ENCODE data around the gene MYBPC3.

MYBPC3 gene

DNA sequence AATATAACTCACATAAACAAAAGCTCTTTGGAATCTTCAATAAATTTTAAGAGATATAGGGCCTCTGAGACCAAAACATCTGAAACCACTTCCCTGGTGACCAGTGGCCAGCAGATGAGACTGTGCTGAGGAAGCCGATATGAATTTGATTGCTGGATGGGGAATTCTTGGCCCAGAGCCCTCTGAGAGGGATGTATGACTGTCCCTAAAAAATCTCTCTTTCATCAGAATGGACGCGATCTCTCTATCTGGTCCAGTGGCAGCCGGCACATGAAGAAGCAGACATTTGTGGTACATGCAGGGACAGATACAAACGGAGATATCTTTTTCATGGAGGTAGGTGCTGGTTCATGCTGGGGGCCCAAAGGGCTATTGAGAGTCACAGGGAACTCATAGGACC, 37.5 kb downstream of the MYBPC3 start:
- DNase-seq: no peak

DNA sequence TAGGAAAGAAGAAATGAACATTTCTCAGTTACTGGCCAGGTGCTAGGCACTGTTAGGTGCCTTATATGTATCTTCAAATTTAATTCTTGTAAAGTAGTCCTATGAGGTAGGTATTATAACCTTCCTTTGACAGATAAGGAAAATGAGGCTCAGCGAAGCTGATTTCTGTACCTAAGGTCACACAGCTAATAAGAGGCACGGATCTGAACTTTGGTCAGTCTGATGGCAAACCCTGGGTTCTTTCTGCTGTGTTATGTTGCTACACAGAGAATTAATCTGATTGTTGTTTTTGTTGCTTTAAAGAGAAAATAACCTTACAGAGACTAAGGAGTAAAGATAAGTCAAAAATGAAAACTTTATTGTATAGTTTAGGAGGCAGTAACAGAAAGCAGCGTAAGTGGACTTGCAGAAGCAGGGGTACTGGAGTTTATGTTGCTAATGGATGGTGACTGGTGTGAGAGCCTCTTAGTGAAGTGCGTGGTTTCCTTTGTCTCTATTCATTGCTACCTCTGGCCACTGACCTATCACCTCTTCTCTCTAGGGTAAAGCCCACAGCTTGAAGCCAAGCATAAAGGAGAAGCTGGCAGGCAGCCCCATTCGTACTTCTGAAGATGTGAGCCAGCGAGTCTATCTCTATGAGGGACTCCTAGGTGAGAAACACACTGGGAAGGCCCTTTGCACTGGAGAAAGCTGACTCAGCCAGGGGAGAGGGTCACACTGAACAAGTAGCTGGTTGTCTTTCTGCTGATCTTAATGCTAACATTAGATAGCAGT, 44.3 kb downstream of the MYBPC3 start:
- DNase-seq: no peak

DNA sequence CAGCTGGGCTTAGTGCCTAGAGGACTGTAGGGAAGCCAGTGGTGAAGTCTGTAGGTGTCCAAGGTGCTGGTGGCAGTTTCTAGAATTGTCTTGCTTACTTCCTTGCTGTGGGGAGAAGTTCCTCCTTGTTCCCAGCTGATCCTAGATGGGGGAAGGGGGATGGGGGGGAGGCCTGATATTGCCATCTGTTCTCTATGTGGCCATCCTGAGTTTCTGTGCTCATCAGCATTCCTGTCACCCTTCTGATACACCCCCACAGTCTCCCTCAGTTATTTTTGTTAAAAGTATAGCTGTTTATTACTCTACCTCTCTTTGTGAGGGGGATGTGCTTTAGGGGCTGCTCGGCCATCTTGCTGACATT, 46.0 kb downstream of the MYBPC3 start:
- DNase-seq: no peak

DNA sequence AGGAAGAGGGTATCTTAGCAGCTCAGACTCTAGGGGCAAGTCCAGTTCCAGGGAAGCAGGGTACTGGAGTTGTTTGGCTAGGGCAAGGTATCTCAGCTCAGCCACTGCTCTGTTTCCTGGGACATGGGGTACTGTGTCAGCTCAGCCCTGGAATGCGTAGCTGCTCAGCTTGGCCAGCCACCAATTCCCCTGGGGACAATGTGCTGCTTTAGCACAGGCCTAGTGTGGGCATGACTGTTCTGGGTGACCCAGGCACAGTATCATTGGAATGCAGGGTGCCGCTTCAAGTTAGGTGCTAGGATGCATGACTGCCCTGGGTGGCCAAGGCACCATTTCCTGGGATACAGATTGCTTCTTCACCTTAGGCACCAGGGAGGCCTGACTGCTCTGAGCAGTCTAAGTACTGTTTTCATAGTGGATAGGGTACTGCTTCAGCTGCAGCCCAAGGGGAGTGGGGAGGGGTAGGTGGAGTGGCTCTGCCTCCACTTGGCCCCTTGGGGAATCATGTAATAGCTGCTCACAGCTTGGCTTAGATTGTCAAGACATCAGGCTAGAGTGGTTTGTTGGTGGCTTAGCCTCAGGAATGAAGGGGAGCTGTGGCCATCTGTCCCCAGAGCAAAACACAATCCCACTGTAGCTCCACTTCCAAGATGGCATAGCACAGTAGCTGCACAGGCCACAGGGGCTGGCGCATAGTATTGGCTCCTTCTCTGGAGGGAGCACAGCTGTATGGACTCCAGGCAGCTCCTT, 46.6 kb downstream of the MYBPC3 start:
- DNase-seq: no peak

DNA sequence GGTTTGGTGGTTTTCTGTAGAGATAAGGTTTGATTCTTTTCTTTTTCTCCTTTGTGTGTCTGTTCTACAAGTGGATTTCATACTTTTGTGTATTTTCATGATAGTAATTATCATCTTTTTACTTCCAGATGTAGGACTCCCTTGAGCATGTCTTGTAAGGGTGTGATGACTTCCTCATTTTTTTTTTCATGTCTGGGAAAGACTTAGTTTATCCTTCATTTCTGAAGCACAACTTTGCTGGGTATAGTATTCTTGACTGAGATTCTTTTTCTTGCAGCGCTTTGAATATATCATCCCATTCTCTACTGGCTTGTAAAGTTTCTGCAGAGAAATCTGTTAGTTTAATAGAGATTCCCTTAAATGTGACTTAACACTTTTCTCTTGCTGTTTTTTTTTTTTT, 49.6 kb downstream of the MYBPC3 start:
- DNase-seq: no peak

DNA sequence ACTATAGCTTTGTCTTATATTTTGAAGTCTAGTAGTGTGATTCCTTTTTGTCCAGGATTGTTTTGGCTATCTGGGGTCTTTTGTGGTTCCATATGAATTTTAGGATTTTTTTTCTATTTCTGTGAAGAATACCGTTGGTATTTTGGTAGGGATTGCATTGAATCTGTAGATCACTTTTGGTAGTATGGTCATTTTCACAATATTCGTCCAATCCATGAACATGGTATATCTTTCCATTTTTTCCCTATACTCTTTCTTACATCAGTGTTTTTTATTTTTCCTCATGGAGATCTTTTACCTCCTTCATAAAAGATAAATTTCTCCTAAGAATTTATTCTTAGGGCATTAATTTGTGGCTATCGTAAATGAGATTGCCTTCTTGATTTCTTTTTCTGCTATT, 53.4 kb downstream of the MYBPC3 start:
- no peak for DNase-seq

DNA sequence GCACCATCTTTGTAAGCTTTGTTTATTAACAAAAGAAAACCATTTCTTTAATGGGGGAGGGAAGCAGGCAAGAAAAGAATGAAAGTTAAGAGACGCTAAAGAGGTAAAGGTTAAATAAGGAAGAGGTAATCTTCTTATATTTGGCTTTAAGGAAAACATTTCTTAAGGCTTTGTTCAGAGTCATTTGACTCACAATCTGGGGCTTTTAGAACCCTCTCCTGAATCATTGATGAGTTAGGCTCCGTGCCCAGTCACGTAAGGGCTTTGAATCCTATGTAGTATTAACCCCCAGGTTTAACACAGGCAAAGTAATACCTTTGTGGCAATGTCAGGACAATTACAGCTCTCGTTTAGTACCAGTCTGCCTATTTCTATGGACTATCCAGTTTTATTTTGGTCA, 56.5 kb downstream of the MYBPC3 start:
- no peak for DNase-seq

DNA sequence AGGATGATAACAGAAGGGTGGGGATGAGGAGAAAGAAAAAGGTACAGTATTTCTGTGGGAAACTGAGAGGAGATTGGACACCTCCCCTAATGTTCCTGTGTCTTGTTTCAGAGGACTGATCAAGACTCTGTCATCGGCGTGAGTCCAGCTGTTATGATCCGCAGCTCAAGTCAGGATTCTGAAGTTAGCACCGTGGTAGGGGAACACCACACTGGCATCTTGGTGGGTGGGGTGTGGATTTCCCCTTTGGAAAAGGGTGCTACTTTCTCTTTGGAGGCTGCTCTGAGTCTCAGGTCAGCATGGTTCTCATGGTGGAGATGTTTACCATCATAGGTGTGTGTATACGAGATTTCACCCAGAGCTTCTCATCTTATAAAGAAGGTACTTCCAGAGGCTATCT, 57.1 kb downstream of the MYBPC3 start:
- no peak for DNase-seq

DNA sequence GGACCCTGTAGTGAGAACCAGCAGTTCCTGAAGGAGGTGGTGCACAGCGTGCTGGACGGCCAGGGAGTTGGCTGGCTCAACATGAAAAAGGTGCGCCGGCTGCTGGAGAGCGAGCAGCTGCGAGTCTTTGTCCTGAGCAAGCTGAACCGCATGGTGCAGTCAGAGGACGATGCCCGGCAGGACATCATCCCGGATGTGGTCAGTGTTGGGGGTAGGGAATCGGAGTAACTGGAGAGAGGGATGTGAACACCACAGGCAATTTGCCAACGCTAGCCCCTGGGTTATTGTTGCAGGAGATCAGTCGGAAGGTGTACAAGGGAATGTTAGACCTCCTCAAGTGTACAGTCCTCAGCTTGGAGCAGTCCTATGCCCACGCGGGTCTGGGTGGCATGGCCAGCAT, 62.6 kb downstream of the MYBPC3 start:
- DNase-seq: no peak

DNA sequence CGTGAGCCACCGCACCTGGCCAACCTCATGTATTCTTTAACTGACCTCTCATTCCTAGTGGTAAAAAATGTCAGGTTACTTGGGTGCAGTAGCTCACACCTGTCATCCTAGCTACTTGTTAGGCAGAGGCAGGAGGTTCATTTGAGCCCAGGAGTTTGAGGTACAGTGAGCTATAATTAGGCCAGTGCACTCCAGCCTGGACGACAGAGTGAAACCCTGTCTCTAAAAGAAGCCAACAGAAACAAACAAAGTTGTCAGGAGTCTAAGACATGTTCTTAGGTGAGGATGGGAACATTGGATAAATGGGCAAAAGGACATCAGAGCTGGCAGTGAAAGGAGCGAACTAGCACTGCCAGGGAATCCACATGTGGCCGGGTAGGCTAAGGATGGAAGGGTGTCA, 64.4 kb downstream of the MYBPC3 start:
- no peak for DNase-seq

DNA sequence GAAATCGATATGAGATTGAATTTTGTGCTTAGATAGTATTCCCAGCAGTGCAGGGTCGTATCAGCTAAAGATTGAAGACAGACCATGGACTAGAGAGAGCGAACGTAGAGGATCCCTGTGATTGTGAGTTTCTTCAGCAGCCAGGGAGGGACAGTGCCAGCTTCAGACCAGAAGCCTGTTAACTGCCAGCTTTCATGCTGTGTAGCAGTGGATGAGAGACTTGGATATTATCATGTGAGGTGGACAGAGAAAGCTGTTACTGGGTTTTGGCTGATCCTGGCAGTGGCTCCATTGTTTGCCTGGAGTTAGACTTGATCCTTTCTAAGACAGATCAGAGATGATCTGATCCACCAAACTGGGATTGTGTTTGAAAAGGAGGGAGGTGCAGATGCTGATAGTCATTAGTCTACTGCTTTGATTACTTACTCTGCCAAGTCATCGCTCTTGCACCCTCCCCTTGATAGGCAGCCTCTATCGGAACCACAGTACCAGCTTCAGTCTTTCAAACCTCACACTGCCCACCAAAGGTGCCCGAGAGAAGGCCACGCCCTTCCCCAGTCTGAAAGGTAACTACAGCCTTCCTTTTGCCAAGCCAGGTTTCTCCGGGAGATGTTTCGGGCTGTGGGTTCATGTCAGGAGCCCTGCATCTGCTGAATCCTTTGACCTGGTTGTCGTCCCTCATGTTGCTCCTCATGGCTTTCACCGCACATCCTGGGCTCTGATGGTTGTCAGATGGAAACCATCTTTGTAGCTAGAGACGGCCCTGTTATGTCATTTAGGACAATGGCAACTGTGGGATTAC, 66.3 kb downstream of the MYBPC3 start:
- no peak for DNase-seq

DNA sequence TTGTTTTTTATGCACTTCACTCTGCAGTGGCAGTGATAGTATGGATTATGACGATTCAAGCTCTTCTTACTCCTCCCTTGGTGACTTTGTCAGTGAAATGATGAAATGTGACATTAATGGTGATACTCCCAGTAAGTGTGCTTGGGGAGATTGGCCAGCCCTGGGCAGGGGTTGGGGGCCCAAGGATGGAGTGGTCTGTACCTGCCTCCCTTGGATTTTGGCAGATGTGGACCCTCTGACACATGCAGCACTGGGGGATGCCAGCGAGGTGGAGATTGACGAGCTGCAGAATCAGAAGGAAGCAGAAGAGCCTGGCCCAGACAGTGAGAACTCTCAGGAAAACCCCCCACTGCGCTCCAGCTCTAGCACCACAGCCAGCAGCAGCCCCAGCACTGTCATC, 68.4 kb downstream of the MYBPC3 start:
- no peak for DNase-seq

DNA sequence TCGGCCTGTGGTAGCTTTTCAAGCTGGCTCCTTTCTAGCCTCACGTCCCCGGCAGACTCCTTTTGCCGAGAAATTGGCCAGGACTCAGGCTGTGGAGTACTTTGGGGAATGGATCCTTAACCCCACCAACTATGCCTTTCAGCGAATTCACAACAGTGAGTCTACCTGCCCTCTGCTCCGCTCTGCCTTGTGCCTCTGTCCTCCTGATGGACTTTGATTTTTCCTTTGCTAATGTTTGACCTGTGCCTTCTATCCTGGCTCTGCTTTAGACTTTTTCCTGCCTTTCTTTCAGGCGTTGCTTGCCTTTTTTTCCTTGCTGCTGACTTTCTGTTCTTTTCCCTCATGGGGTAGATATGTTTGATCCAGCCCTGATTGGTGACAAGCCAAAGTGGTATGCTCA, 70.0 kb downstream of the MYBPC3 start:
- DNase-seq: no peak

All from NCI-H1417 treated with DMSO at 0.1 percent for 48 hours (cell line).